Bronchial epithelial cell (primary cell): ENCODE results near the gene FBF1. TPM values are rescaled to one million over a fixed set of nuclear protein-coding genes. Genes with fewer than 3 reads are reported as not detected.

Experiments
- DNase-seq: peaks from one replicate; pipeline ENCODE4 v3.0.0-alpha.2; 2010; ENCODE audit warnings: low read depth
- FAIRE-seq: peaks from 2 replicates; lab custom pipeline; 2011; peaks lifted over from hg19 to GRCh38; lab: Jason Lieb, UNC
- H3K27me3 ChIP-seq: 2 replicates; pipeline ENCODE4 v1.5.1; 2011; ENCODE audit warnings: low read length; ENCODE audit not compliant: control insufficient read depth, insufficient read depth
- H3K36me3 ChIP-seq: 2 replicates; pipeline ENCODE4 v1.5.1; 2011; ENCODE audit warnings: low read length; ENCODE audit not compliant: control insufficient read depth, insufficient read depth
- H3K4me3 ChIP-seq: 2 replicates; pipeline ENCODE4 v1.5.1; 2011; ENCODE audit warnings: mild to moderate bottlenecking, low read depth, low read length, control low read depth
- CTCF ChIP-seq: IDR thresholded peaks from 2 replicates; pipeline ENCODE4 v1.5.1; 2011; ENCODE audit warnings: mild to moderate bottlenecking, moderate library complexity, low read length, control low read depth, inconsistent platforms; ENCODE audit not compliant: insufficient read depth, severe bottlenecking
- total RNA-seq: library from RNA; depleted of rRNA; stranded (reverse); fragments of >200 nt; gene quantifications from 2 replicates; pipeline ENCODE4 v1.2.1, GENCODE V29; 2014

Gene FBF1
- total RNA-seq, 1 donor from 2014 or later, result 10.5 TPM

- H3K36me3 ChIP-seq, result no peaks in the 10 kb centered on the region
- FAIRE-seq, result no peak
- DNase-seq, result no peak
- no peaks in the 10 kb centered on the region for H3K27me3 ChIP-seq
- TF ChIP-seq CTCF, result no peak
- no peak overlapping the region for H3K4me3 ChIP-seq
Observed at GRCh38 chr17:75937652-75938051, 3.2 kb downstream of the FBF1 start.

GRCh38 chr17:75933808-75934207, 7.0 kb downstream of the FBF1 start:
- Histone ChIP-seq H3K4me3 (no peak overlapping the region), H3K36me3 (no peaks in the 10 kb centered on the region), H3K27me3 (no peaks in the 10 kb centered on the region)
- TF ChIP-seq CTCF, result no peak
- FAIRE-seq (no peak), DNase-seq (no peak)

- FAIRE-seq (no peak), DNase-seq (no peak)
- TF ChIP-seq CTCF, result no peak
- Histone ChIP-seq H3K36me3 (no peaks in the 10 kb centered on the region), H3K4me3 (no peak overlapping the region), H3K27me3 (no peaks in the 10 kb centered on the region)
Observed at GRCh38 chr17:75932852-75933251, 8.0 kb downstream of the FBF1 start.

GRCh38 chr17:75931062-75931461, 9.8 kb downstream of the FBF1 start:
- DNase-seq (no peak), FAIRE-seq (no peak)
- H3K27me3 ChIP-seq, result no peaks in the 10 kb centered on the region
- no peaks in the 10 kb centered on the region for H3K36me3 ChIP-seq
- no peak overlapping the region for H3K4me3 ChIP-seq
- TF ChIP-seq CTCF, result no peak

- FAIRE-seq (peak; percentile 83), DNase-seq (peak; percentile 82)
- H3K27me3 ChIP-seq, result no peaks in the 10 kb centered on the region
- no peak overlapping the region for H3K4me3 ChIP-seq
- peak; percentile 62 for TF ChIP-seq CTCF
- peaks cover 2% of the 10 kb centered on the region for H3K36me3 ChIP-seq
Observed at GRCh38 chr17:75927286-75927922, 13.4 kb downstream of the FBF1 start.

- DNase-seq, result no peak
- Histone ChIP-seq H3K27me3 (no peaks in the 10 kb centered on the region), H3K36me3 (peaks cover 2% of the 10 kb centered on the region), H3K4me3 (no peak overlapping the region)
- FAIRE-seq, result no peak
- no peak for TF ChIP-seq CTCF
Observed at GRCh38 chr17:75926456-75926855, 14.4 kb downstream of the FBF1 start.
